ENCODE data around the gene SMAD5. TPM values are rescaled to one million over a fixed set of nuclear protein-coding genes. Genes with fewer than 3 reads are reported as not detected.

Gene SMAD5
- total and polyA plus RNA-seq, 2 of the 8 experiments (the other 6 are each of a cell fraction or from before 2014, with no cell fraction given): 30.2 to 60.5 TPM

DNA sequence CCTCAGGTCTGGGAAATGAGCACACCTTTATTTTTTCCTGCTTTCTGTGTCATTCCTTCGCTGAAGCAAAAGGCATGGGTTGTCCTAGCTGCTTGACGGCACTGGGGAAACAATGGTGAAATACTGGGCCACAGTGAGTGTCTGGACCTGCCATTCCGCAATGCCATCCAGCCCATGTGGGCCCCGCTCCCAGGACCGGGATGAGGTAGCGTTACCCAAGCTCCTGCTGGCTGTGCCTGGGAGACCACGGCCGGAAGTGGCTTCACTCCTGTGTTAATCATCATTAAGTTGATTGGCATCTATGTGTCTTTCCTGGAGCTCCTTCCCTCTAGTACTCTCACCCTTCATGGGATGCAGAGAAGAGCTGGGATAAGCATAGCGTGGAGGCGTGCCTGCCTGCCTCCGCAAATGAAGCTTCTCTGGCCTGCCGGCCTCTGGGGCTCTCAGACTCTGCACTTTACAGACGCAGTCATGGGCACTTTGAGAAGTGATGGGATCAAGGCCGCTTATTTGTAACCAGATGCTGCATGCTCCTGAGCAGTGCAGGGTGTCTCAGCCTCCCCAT, 76.8 kb downstream of the SMAD5 start (continued):
- TF ChIP-seq, protein P1, sequence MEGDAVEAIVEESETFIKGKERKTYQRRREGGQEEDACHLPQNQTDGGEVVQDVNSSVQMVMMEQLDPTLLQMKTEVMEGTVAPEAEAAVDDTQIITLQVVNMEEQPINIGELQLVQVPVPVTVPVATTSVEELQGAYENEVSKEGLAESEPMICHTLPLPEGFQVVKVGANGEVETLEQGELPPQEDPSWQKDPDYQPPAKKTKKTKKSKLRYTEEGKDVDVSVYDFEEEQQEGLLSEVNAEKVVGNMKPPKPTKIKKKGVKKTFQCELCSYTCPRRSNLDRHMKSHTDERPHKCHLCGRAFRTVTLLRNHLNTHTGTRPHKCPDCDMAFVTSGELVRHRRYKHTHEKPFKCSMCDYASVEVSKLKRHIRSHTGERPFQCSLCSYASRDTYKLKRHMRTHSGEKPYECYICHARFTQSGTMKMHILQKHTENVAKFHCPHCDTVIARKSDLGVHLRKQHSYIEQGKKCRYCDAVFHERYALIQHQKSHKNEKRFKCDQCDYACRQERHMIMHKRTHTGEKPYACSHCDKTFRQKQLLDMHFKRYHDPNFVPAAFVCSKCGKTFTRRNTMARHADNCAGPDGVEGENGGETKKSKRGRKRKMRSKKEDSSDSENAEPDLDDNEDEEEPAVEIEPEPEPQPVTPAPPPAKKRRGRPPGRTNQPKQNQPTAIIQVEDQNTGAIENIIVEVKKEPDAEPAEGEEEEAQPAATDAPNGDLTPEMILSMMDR (IDR thresholded peaks at IDR 0.05; ENCODE audit: control extremely low read depth in 1 of 3, insufficient read depth in 1 of 3, low read depth in 1 of 3, low read length in 3 of 3): no peak
- no peak for TF ChIP-seq POLR2AphosphoS5 (IDR thresholded peaks at IDR 0.05; ENCODE audit: low read depth, low read length)

All from H1 (cell line).